OCI-LY1 (cell line): ENCODE data around the gene C1QTNF7.

Experiments used
- EZH2 ChIP-seq: fragments of 200-600 bp; sonication (generic), shearing (Covaris generic); IDR thresholded peaks from 2 replicates; pipeline ENCODE4 v1.8.0; 2017; ENCODE audit warnings: borderline replicate concordance, mixed run types, mild to moderate bottlenecking, antibody characterized with exemption, low read length, moderate library complexity, mixed read lengths
- TF ChIP-seq, protein P1 (sequence below): fragments of 200-600 bp; sonication (generic), shearing (Covaris generic); IDR thresholded peaks from 2 replicates; pipeline ENCODE4 v1.5.1; 2017; ENCODE audit warnings: mild to moderate bottlenecking, antibody characterized with exemption, low read length, moderate library complexity, mixed read lengths

DNA sequence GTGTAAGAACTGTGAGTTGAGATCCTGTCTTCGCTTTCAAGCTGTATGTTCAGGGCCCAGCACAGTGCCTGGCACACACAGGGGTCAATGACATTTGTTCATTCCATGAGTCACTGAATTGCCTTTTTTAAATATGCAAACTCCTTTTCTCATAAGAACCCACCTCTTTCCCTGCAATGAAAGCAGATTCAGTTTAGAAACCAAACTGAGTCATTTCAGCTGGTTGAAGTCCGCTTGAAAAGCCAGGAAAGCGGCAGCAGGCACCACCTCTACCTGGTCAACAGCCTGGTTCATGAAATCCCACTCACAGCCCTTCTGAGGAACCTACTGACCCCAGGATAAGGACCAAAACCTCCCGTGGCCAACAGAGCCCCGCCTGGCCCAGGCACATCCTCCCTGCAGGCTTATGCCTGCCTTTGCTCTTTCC, 4.5 kb upstream of the C1QTNF7 start:
- TF ChIP-seq, protein P1, sequence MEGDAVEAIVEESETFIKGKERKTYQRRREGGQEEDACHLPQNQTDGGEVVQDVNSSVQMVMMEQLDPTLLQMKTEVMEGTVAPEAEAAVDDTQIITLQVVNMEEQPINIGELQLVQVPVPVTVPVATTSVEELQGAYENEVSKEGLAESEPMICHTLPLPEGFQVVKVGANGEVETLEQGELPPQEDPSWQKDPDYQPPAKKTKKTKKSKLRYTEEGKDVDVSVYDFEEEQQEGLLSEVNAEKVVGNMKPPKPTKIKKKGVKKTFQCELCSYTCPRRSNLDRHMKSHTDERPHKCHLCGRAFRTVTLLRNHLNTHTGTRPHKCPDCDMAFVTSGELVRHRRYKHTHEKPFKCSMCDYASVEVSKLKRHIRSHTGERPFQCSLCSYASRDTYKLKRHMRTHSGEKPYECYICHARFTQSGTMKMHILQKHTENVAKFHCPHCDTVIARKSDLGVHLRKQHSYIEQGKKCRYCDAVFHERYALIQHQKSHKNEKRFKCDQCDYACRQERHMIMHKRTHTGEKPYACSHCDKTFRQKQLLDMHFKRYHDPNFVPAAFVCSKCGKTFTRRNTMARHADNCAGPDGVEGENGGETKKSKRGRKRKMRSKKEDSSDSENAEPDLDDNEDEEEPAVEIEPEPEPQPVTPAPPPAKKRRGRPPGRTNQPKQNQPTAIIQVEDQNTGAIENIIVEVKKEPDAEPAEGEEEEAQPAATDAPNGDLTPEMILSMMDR, result no peak
- no peak for TF ChIP-seq EZH2
